Right hindlimb (tissue), 1 donor: ENCODE results near the gene SMAD2.

ENCODE experiments used
- DNase-seq: peaks from one replicate; pipeline ENCODE4 v3.0.0-alpha.2; 2018

Gene SMAD2

DNA sequence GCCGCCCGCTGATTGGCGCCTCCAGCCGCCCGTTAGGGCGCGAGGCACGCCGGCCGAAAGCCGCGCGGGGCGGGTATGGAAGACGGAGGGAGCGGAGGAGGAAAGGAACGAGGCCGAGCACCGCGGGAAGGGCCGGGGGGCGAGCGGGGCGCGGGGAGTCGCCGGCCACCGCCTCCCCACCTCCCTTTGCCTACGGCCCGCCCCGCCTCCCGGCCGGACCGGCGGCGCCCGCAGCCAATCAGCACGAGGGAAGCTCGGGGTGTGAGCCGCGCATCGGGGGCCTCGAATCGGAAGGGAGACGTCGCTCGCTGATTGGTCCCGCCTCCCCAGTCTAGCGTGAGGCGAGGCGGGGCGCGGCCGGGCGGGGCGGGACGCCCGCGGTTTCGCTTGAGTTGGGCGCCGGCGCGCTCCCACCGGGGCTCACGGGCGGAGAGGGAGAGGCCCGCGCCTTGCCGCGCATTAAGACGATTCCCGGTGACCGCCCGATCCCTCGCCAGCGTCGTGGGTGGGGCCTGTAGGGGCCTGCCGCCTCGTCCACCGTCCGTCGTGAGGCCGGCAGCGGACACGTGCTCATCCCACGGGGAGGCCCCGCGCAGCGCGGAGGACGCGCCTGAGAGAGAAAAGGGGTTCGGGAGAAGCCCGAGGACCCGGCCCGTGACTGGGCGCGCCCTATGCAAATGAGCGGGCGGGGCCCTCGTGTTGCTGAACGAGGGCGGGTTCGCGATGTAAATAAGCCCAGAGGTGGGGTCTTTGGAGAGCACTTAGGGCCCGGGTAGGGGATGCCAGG, 665 bp upstream of the SMAD2 start:
- DNase-seq, result peak; percentile 98

- no peak for DNase-seq
These were observed 719 bp downstream of the SMAD2 start for GRCh38 chr18:47929681-47930198.

GRCh38 chr18:47928466-47928865, 2.0 kb downstream of the SMAD2 start:
- no peak for DNase-seq

GRCh38 chr18:47926101-47926850, 4.2 kb downstream of the SMAD2 start:
- no peak for DNase-seq

GRCh38 chr18:47919916-47920315, 10.5 kb downstream of the SMAD2 start:
- DNase-seq, result no peak

GRCh38 chr18:47917923-47918610, 12.4 kb downstream of the SMAD2 start:
- no peak for DNase-seq

DNA sequence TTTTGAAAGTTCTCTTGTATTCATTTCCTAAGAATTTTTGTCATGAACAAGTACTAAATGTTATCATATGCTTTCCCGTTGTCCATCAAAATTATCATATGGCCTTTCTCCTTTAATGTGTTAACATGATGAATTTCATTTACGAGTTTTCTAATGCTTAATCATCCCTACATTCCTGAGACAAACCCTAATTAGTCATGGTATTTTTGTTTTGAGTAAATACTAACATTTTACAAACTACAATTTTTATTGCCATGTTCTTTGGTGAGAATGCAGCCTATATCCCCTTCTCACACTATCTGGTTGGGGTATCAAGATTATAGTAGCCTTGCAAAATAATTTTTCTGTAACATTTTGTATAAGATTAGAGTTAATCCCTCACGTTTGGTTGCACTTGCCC, 14.5 kb downstream of the SMAD2 start:
- DNase-seq, result no peak

DNA sequence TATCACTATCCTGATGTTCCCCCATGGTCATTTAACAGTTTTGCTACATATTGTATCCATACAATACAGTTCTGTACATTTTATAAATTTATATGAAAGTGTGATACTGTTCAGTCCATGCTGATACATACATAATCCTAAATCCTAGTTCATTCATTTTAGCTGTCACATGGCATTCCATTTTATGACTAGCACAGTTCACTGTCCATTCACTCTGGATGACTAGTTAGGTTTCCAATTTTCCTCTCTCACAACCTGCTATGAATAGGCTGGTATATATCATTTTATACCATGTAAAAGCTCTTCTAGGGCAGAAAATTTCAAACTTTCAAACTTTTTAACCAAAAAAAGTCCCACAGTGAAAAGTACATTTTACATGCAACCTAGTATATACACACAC, 15.2 kb downstream of the SMAD2 start:
- DNase-seq, result no peak

- no peak for DNase-seq
These were observed 17.5 kb downstream of the SMAD2 start for GRCh38 chr18:47912794-47913585.

DNA sequence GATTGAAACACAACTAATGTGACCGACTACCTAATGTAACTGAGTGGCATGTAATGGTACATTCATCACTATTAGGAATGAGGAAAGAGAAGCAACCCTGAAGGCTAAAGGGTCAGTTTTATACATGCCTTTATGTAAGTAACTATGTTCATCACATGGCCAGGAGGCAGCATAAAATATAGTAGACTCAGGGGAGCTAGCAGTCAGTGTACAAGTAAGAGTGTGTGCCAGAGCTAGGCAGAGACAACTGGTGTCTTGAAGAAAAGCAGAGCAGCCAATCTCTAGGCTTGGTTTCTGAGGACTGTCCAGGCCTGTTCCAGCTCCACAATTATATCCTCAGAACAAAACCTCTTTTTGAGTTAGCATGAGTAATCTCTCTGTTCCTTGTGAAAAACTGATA, 18.1 kb downstream of the SMAD2 start:
- no peak for DNase-seq

DNA sequence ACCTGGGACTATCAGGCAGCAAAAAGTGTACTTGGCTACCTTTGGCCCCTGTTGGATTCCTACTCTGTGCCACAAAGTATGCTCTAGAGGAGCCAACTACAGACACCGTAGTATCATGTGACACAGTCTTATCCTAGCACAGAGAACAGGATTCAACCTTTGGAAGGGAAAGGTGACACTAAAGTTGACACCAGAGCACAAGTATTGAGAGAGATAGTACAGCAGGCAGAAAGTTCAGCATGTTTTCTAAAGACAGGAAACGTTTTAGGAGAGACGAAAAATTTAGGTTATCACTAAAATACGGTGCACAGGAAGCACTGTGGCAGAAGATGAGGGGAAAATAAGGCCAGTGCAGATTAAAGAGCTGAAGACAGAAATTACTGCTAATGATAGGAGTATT, 18.6 kb downstream of the SMAD2 start:
- no peak for DNase-seq

DNA sequence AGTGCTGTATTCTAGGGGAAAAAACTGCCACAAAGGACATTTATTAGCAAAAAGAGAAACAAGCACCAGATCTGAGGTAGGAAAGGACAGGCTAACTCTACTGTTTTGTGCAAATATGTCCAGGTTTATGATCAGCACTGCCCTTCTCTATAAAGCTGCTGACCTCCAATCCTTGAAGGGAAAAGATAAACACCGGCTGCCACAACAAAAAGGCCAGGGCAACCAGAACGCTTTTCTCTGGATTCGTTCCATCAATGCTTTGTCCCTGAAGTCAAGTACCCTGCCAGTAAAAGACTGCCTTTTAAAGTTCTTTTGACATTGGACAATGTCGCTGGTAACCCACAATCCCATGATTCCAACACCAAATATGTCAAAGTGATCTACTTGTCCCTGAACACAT, 21.0 kb downstream of the SMAD2 start:
- no peak for DNase-seq

GRCh38 chr18:47908592-47908991, 21.9 kb downstream of the SMAD2 start:
- no peak for DNase-seq

DNA sequence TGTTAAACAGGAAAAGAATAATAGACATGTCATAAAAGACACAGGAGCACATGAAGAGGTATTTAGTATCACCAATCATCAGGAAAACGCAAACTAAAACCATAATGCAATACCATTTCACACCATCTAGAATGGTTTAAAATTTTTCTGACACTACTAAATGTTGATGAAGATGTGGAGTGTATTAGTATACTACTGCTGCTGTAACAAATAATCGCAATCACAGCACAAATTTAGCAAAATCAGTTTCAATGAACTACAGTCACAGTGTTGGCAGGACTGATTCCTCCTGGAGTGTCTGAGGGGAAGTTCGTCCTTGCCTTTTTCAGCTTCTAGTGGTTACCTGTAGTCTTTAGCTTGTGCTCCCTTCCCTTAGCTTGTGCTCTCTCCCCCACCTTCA, 24.1 kb downstream of the SMAD2 start:
- no peak for DNase-seq

DNA sequence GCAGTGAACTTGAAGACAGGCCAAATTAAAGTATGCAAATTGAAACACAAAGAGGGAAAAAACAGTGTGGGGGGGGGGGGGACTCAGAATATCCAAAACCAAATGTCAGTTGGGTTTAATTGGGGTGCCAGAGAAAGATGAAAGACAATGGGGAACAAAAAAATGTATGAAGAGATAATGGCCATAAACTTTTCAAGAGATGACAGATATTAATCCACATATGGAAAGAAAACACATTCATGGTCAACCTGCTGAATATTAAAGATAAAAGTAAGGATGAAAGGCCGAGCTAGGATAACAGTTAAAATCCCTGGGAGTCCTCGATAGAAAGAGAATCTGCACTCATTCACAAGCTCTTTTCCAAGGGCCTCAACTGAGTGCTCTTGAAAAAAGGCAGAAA, 26.6 kb downstream of the SMAD2 start:
- no peak for DNase-seq

- DNase-seq, result no peak
These were observed 28.7 kb downstream of the SMAD2 start for GRCh38 chr18:47901624-47902362.

- DNase-seq, result no peak
These were observed 31.2 kb downstream of the SMAD2 start for GRCh38 chr18:47899107-47899840.

DNA sequence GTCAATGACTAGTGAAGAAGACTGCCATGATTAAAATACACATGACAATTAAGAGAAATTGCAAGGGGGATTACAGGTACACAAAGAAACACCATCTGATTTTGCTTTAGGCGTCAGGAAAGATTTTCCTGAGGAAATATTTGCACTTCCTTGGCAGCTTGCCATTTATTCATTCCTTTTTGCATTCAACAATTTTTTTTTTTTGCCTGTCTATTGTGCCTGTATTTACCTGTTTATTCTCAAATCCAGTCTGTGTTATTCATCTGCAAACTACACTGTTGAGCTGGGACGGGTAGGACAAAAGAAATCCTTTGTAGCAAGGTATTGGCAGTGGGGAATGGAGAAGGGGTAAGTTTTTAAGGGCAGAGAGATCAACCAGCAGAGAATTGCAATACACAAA, 31.8 kb downstream of the SMAD2 start:
- DNase-seq, result no peak

DNA sequence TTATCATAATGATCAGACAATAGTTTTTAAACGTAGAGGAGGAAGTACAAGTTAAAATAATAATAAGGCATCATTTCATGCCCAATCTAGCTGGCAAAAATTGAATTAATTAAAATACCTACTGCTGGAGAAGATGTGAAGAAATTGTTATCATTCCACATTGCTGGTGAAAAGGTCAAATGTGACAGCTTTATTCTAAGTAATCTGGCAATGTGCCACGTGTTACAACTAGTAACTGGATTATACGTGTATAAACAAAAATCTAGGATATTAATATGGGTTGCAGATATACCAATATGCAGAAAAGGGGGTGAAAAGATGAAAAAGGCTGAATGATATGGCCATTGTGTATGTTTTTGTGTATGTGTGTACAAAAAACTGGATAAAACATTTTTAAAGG, 32.4 kb downstream of the SMAD2 start:
- no peak for DNase-seq

DNA sequence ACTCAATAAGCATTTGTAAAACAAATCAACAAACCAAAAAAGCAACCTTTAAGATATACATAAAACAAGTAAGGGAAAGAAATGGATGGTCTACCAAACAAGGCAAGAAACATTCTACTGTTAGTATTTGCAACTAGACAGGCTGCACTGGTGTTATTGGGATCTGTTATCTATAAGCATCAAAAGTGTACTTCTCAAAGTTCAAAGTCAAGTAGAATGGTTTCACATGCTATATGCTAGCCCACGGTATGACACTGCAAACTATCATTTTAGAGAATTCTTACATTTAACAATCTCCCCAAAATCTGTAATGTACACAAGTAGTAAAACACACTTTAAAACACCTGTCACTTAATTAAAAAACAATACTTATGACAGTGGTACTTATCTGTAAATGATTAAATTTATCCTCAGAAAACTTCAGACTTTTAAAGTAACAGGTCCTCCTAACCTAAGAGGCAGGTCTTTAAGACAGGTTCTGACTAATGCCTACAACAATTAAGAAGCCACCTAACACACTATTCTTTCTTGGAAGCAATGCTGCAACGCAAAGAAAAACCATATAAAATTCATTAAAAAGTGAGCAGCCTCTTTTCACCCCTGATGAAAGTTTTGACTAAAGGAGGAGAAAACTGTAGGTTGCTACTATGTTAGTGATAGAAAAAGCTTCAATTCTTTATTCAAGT, 34.8 kb downstream of the SMAD2 start:
- no peak for DNase-seq
